B cell (primary cell): ENCODE measurements around the gene CHCHD1.

Experiments used
- EZH2 ChIP-seq: IDR thresholded peaks from 2 replicates; pipeline ENCODE4 v1.6.1; 2012; ENCODE audit warnings: borderline replicate concordance, low read depth, mild to moderate bottlenecking, moderate library complexity, low read length; ENCODE audit not compliant: insufficient read depth, poor library complexity, severe bottlenecking
- TF ChIP-seq, protein P1 (sequence below): fragments of 200-600 bp; IDR thresholded peaks from one replicate; pipeline ENCODE4 v1.8.0; 2022; ENCODE audit warnings: antibody characterized with exemption, mild to moderate bottlenecking

GRCh38 chr10:73781548-73781878 lies 335 bp upstream of the CHCHD1 start:
- TF ChIP-seq, protein P1, sequence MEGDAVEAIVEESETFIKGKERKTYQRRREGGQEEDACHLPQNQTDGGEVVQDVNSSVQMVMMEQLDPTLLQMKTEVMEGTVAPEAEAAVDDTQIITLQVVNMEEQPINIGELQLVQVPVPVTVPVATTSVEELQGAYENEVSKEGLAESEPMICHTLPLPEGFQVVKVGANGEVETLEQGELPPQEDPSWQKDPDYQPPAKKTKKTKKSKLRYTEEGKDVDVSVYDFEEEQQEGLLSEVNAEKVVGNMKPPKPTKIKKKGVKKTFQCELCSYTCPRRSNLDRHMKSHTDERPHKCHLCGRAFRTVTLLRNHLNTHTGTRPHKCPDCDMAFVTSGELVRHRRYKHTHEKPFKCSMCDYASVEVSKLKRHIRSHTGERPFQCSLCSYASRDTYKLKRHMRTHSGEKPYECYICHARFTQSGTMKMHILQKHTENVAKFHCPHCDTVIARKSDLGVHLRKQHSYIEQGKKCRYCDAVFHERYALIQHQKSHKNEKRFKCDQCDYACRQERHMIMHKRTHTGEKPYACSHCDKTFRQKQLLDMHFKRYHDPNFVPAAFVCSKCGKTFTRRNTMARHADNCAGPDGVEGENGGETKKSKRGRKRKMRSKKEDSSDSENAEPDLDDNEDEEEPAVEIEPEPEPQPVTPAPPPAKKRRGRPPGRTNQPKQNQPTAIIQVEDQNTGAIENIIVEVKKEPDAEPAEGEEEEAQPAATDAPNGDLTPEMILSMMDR: no peak
- no peak for TF ChIP-seq EZH2
